ENCODE results near the gene TCTA. TPM values are rescaled to one million over a fixed set of nuclear protein-coding genes. Genes with fewer than 3 reads are reported as not detected.
"Not testable (repeated sequence)": the region's sequence is repeated elsewhere in the genome, so short reads cannot be mapped to it uniquely, and the experiment has no call there.

Gene TCTA
- 15.7 and 21.7 TPM in 2 replicates for total RNA-seq (2014; rRNA removed; shearing (Covaris generic))
- 14.6 and 17.2 TPM in 2 replicates for polyA plus RNA-seq (2014; cell fraction: nucleus; rRNA removed)

GRCh38 chr3:49411968-49412631, at the start of gene TCTA, which contains the start of gene RHOA:
TCTA (plus strand) TSS chr3:49412423; CDS start chr3:49412427, 4 bp downstream.
RHOA (minus strand) TSS chr3:49411976; CDS start chr3:49375589, 36,387 bp downstream.
- peak; percentile 99 for DNase-seq (ENCODE audit: extremely low read depth, low read depth)

GRCh38 chr3:49362561-49362960, 49.7 kb upstream of the TCTA start:
- DNase-seq (ENCODE audit: extremely low read depth, low read depth), result no peak

- DNase-seq (ENCODE audit: extremely low read depth, low read depth), result no peak
Measured at GRCh38 chr3:49370585-49371290, 41.5 kb upstream of the TCTA start.

- DNase-seq (ENCODE audit: extremely low read depth, low read depth), result no peak
Measured at GRCh38 chr3:49371946-49372345, 40.3 kb upstream of the TCTA start.

- no peak for DNase-seq (ENCODE audit: extremely low read depth, low read depth)
Measured at GRCh38 chr3:49377483-49377882, 34.7 kb upstream of the TCTA start.

- DNase-seq (ENCODE audit: extremely low read depth, low read depth), result no peak
Measured at GRCh38 chr3:49378249-49378895, 33.9 kb upstream of the TCTA start.

- DNase-seq (ENCODE audit: extremely low read depth, low read depth), result no peak
Measured at GRCh38 chr3:49383387-49383786, 28.8 kb upstream of the TCTA start.

GRCh38 chr3:49385617-49386016, 26.6 kb upstream of the TCTA start:
- DNase-seq (ENCODE audit: extremely low read depth, low read depth), result no peak

GRCh38 chr3:49386056-49386756, 26.0 kb upstream of the TCTA start:
- no peak for DNase-seq (ENCODE audit: extremely low read depth, low read depth)

- DNase-seq (ENCODE audit: extremely low read depth, low read depth), result no peak
Measured at GRCh38 chr3:49387721-49388120, 24.5 kb upstream of the TCTA start.

GRCh38 chr3:49388289-49388820, 23.9 kb upstream of the TCTA start:
- DNase-seq (ENCODE audit: extremely low read depth, low read depth), result no peak

- DNase-seq (ENCODE audit: extremely low read depth, low read depth), result no peak
Measured at GRCh38 chr3:49389297-49389696, 22.9 kb upstream of the TCTA start.

GRCh38 chr3:49391310-49391709, 20.9 kb upstream of the TCTA start:
- not testable (repeated sequence) for DNase-seq (ENCODE audit: extremely low read depth, low read depth)

- no peak for DNase-seq (ENCODE audit: extremely low read depth, low read depth)
Measured at GRCh38 chr3:49397470-49397869, 14.8 kb upstream of the TCTA start.

- DNase-seq (ENCODE audit: extremely low read depth, low read depth), result no peak
Measured at GRCh38 chr3:49399461-49399860, 12.8 kb upstream of the TCTA start.

- no peak for DNase-seq (ENCODE audit: extremely low read depth, low read depth)
Measured at GRCh38 chr3:49401766-49402165, 10.5 kb upstream of the TCTA start.

- no peak for DNase-seq (ENCODE audit: extremely low read depth, low read depth)
Measured at GRCh38 chr3:49403891-49404290, 8.3 kb upstream of the TCTA start.

GRCh38 chr3:49405570-49405969, 6.7 kb upstream of the TCTA start:
- DNase-seq (ENCODE audit: extremely low read depth, low read depth), result not testable (repeated sequence)

- no peak for DNase-seq (ENCODE audit: extremely low read depth, low read depth)
Measured at GRCh38 chr3:49406571-49407565, 5.4 kb upstream of the TCTA start.

All from NCI-H460 (cell line).